MM.1S (cell line): ENCODE measurements around the gene CCNA2.

Source experiments
- DNase-seq: peaks from one replicate; pipeline ENCODE4 v3.0.0-alpha.2; 2015
- H2AFZ ChIP-seq: fragments of 300-600 bp; sonication (generic); 2 replicates; pipeline ENCODE4 v1.6.0; 2016; ENCODE audit warnings: antibody characterized with exemption, low read length
- H3F3A ChIP-seq: fragments of 300-600 bp; sonication (generic); 2 replicates; pipeline ENCODE4 v1.6.1; 2016; ENCODE audit warnings: mild to moderate bottlenecking, antibody characterized with exemption, low read length, moderate library complexity, mixed read lengths; ENCODE audit not compliant: insufficient read depth
- H3K27ac ChIP-seq: fragments of 300-600 bp; sonication (generic); 2 replicates; pipeline ENCODE4 v1.5.1; 2016; ENCODE audit warnings: mild to moderate bottlenecking, low read length
- H3K27me3 ChIP-seq: fragments of 300-600 bp; sonication (generic); replicated peaks from 2 replicates; pipeline ENCODE4 v1.6.0; 2016; ENCODE audit warnings: low read length; ENCODE audit not compliant: insufficient read depth
- H3K36me3 ChIP-seq: fragments of 300-600 bp; sonication (generic); replicated peaks from 2 replicates; pipeline ENCODE4 v1.6.1; 2016; ENCODE audit warnings: mild to moderate bottlenecking, low read length, mixed read lengths; ENCODE audit not compliant: insufficient read depth
- H3K4me1 ChIP-seq: fragments of 300-600 bp; sonication (generic); 2 replicates; pipeline ENCODE4 v1.6.1; 2016; ENCODE audit warnings: low read length, mixed read lengths
- H3K4me2 ChIP-seq: fragments of 300-600 bp; sonication (generic); 2 replicates; pipeline ENCODE4 v1.6.0; 2016; ENCODE audit warnings: low read depth, low read length
- H3K4me3 ChIP-seq: fragments of 300-600 bp; sonication (generic); 2 replicates; pipeline ENCODE4 v1.5.1; 2016; ENCODE audit warnings: low read length, mixed read lengths
- H3K79me2 ChIP-seq: fragments of 300-600 bp; sonication (generic); 2 replicates; pipeline ENCODE4 v1.6.1; 2016; ENCODE audit warnings: mixed run types, low read length, mixed read lengths
- H3K9ac ChIP-seq: fragments of 300-600 bp; sonication (generic); 2 replicates; pipeline ENCODE4 v1.6.1; 2016; ENCODE audit warnings: low read length, mixed read lengths
- H3K9me2 ChIP-seq: fragments of 300-600 bp; sonication (generic); replicated peaks from 2 replicates; pipeline ENCODE4 v1.6.1; 2016; ENCODE audit warnings: mild to moderate bottlenecking, low read length, mixed read lengths; ENCODE audit not compliant: insufficient read depth
- H3K9me3 ChIP-seq: fragments of 300-600 bp; sonication (generic); replicated peaks from 2 replicates; pipeline ENCODE4 v1.6.1; 2016; ENCODE audit warnings: mild to moderate bottlenecking, low read length, mixed read lengths; ENCODE audit not compliant: insufficient read depth
- H4K20me1 ChIP-seq: fragments of 300-600 bp; sonication (generic); 2 replicates; pipeline ENCODE4 v1.6.1; 2016; ENCODE audit warnings: mild to moderate bottlenecking, low read length, moderate library complexity, mixed read lengths; ENCODE audit not compliant: insufficient read depth
- CTCF ChIP-seq: fragments of 300-600 bp; sonication (generic); IDR thresholded peaks from 2 replicates; pipeline ENCODE4 v1.5.1; 2016; ENCODE audit warnings: antibody characterized with exemption, low read length, mixed read lengths
- EZH2 ChIP-seq: fragments of 300-600 bp; sonication (generic); optimal IDR thresholded peaks from 2 replicates; pipeline ENCODE3; 2017; ENCODE audit warnings: low read depth, mild to moderate bottlenecking, antibody characterized with exemption, low read length, mixed read lengths
- EZH2phosphoT487 ChIP-seq: fragments of 300-600 bp; sonication (generic); IDR thresholded peaks from 2 replicates; pipeline ENCODE4 v1.6.1; 2018; ENCODE audit warnings: antibody characterized with exemption, low read length

Gene CCNA2

GRCh38 chr4:121786221-121786620 is 37.5 kb downstream of the CCNA2 start:
- Histone ChIP-seq H3K9ac (no peak overlapping the region), H2AFZ (no peak overlapping the region), H3K27ac (no peak overlapping the region), H3K4me2 (no peak overlapping the region), H3K4me3 (no peak overlapping the region), H3K9me2 (no peaks in the 10 kb centered on the region), H3K79me2 (no peaks in the 10 kb centered on the region), H3K9me3 (no peaks in the 10 kb centered on the region), H4K20me1 (no peaks in the 10 kb centered on the region), H3K36me3 (no peaks in the 10 kb centered on the region), H3K4me1 (no peaks in the 10 kb centered on the region), H3F3A (no peaks in the 10 kb centered on the region), H3K27me3 (no peaks in the 10 kb centered on the region)
- TF ChIP-seq CTCF = no peak
- DNase-seq = no peak

DNA sequence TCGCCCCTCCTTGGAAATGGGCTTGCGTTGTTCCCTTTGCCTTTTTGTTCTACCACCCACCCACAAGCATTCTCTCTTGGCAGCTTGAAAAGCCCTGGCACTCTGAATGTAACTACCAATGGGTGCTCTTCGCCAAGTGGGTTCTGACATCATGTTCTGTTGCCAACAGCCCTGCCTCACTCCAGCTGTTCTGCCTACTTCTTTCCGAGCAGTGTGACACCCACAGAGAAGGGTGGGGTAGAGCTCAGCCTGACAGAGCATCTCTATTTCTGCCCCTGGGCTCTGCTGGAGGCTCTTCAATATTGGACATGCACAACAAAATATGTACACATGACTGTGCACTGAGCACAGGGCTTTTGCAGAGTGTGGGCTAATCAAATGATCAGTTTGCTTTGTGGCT is 38.2 kb downstream of the CCNA2 start:
- Histone ChIP-seq H3K79me2 (no peaks in the 10 kb centered on the region), H4K20me1 (no peaks in the 10 kb centered on the region), H3K4me3 (no peak overlapping the region), H3K4me1 (no peaks in the 10 kb centered on the region), H3K9me3 (no peaks in the 10 kb centered on the region), H3K9ac (no peak overlapping the region), H2AFZ (no peak overlapping the region), H3K9me2 (no peaks in the 10 kb centered on the region), H3K4me2 (no peak overlapping the region), H3F3A (no peaks in the 10 kb centered on the region), H3K36me3 (no peaks in the 10 kb centered on the region), H3K27me3 (no peaks in the 10 kb centered on the region), H3K27ac (no peak overlapping the region)
- no peak for DNase-seq
- TF ChIP-seq EZH2phosphoT487 (no peak), CTCF (no peak), EZH2 (no peak)

GRCh38 chr4:121784975-121785374 is 38.7 kb downstream of the CCNA2 start:
- H3K4me3 ChIP-seq = no peak overlapping the region
- H2AFZ ChIP-seq = no peak overlapping the region
- no peak overlapping the region for H3K4me2 ChIP-seq
- H3K9me2 ChIP-seq = no peaks in the 10 kb centered on the region
- no peak for DNase-seq
- H3K4me1 ChIP-seq = no peaks in the 10 kb centered on the region
- no peaks in the 10 kb centered on the region for H3K9me3 ChIP-seq
- H4K20me1 ChIP-seq = no peaks in the 10 kb centered on the region
- H3K36me3 ChIP-seq = no peaks in the 10 kb centered on the region
- no peaks in the 10 kb centered on the region for H3K79me2 ChIP-seq
- H3K9ac ChIP-seq = no peak overlapping the region
- no peak for TF ChIP-seq CTCF
- TF ChIP-seq EZH2phosphoT487 = no peak
- TF ChIP-seq EZH2 = no peak
- H3K27me3 ChIP-seq = no peaks in the 10 kb centered on the region
- H3K27ac ChIP-seq = no peak overlapping the region
- H3F3A ChIP-seq = no peaks in the 10 kb centered on the region

DNA sequence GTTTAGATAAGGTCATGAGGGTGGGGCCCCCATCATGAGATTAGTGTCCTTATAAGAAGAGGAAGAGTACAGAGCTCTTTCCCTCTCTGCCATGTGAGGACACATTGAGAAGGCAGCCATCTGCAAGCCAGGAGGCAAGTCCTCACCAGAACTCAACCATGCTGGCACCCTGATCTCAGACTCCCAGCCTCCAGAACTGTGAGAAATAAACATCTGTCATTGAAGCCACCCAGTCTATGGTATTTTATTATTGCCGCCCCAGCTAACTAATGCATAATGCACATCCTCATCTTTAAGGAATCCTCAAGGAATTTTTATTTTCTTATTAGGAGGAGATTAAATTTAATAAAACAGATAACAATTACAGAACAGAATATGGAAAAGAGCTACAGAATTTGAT is 39.3 kb downstream of the CCNA2 start:
- no peaks in the 10 kb centered on the region for H4K20me1 ChIP-seq
- TF ChIP-seq EZH2phosphoT487 (no peak), CTCF (no peak)
- no peaks in the 10 kb centered on the region for H3F3A ChIP-seq
- DNase-seq = no peak
- H3K9me3 ChIP-seq = no peaks in the 10 kb centered on the region
- no peaks in the 10 kb centered on the region for H3K4me1 ChIP-seq
- no peaks in the 10 kb centered on the region for H3K27me3 ChIP-seq
- H3K27ac ChIP-seq = no peak overlapping the region
- no peaks in the 10 kb centered on the region for H3K79me2 ChIP-seq
- no peak overlapping the region for H2AFZ ChIP-seq
- H3K4me2 ChIP-seq = no peak overlapping the region
- H3K9ac ChIP-seq = no peak overlapping the region
- no peak overlapping the region for H3K4me3 ChIP-seq
- H3K36me3 ChIP-seq = no peaks in the 10 kb centered on the region
- H3K9me2 ChIP-seq = no peaks in the 10 kb centered on the region
